Thyroid gland (tissue), 4 donors: ENCODE results near the gene SLC24A3.

Source experiments
- POLR2A ChIP-seq, 2 donors: fragments of 450-650 bp; IDR thresholded peaks; one replicate each; pipeline ENCODE4 v1.6.1; 2017; ENCODE audit warnings: antibody characterized with exemption in 2 of 2, mild to moderate bottlenecking in 2 of 2, moderate library complexity in 1 of 2
- TF ChIP-seq, protein P1 (sequence below), 6 experiments: fragments of 200-600 bp in 3 of 6; fragments of 450-650 bp in 3 of 6; sonication (generic) in 3 of 6; IDR thresholded peaks; one replicate each; pipeline ENCODE4 v1.5.1; 2016 to 2019; ENCODE audit warnings: antibody characterized with exemption in 6 of 6, mild to moderate bottlenecking in 2 of 6, inconsistent platforms in 1 of 6, moderate library complexity in 1 of 6

DNA sequence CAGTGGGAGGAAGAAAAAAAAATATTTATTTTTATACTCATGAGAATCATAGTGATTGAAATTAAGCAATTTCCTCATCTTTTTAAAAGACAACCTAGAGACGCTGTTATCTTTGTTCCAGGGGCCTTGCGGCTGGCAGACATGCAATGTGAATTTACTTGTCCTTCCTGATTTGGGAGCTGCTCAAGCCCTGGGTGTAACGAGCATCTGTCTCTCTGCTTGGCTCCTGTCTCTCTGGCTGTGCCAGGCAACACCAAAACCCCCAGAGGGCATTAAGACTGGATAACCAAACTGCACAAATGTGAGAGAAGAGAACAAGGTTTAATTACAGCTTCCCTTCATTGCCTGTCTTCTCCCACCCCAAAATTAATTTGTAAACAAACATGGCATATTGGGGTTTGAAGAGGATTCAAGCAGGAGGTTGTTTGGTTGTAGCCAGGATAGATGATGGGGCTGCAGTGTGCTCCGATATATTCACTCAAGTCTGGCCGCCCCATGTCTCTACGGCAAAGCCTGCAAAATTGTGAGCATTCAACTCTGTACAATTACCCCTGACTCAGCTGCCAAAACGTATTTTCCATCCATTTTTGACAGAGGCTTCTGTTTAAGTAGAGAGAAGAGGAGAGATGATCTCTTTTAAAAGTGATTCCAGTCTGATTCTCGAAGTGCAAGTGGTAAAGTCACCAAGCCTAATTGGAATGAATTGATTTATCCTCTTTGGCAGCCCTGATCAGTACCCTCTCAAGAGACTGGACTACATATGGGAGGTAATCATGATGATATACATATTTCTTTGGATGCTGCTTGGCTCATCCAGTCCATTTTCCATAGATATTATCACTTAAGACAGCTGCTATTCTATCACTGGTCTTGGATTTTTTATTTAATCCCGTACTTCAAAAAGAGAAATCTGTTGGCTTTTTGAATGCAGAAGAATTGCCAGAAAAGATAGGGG is 170.2 kb downstream of the SLC24A3 start:
- no peak for TF ChIP-seq POLR2A (IDR thresholded peaks at IDR 0.05)
- TF ChIP-seq, protein P1, sequence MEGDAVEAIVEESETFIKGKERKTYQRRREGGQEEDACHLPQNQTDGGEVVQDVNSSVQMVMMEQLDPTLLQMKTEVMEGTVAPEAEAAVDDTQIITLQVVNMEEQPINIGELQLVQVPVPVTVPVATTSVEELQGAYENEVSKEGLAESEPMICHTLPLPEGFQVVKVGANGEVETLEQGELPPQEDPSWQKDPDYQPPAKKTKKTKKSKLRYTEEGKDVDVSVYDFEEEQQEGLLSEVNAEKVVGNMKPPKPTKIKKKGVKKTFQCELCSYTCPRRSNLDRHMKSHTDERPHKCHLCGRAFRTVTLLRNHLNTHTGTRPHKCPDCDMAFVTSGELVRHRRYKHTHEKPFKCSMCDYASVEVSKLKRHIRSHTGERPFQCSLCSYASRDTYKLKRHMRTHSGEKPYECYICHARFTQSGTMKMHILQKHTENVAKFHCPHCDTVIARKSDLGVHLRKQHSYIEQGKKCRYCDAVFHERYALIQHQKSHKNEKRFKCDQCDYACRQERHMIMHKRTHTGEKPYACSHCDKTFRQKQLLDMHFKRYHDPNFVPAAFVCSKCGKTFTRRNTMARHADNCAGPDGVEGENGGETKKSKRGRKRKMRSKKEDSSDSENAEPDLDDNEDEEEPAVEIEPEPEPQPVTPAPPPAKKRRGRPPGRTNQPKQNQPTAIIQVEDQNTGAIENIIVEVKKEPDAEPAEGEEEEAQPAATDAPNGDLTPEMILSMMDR (IDR thresholded peaks at IDR 0.05), result no peak
